GM19239 (cell line): ENCODE data around the gene PTBP3.
"Not testable (repeated sequence)": the region's sequence is repeated elsewhere in the genome, so short reads cannot be mapped to it uniquely, and the experiment has no call there.

Experiments
- DNase-seq: peaks from one replicate; pipeline ENCODE4 v3.0.0; 2011; ENCODE audit warnings: low spot score; ENCODE audit not compliant: insufficient read length
- FAIRE-seq: peaks from 2 replicates; lab custom pipeline; 2011; peaks lifted over from hg19 to GRCh38; lab: Jason Lieb, UNC

The PTBP3 gene

GRCh38 chr9:112326194-112326593 lies 7.2 kb downstream of the PTBP3 start:
- DNase-seq (no peak), FAIRE-seq (no peak)

GRCh38 chr9:112325600-112325999 lies 7.8 kb downstream of the PTBP3 start:
- DNase-seq, result no peak
- FAIRE-seq, result no peak

- DNase-seq (no peak), FAIRE-seq (no peak)
These were observed 8.3 kb downstream of the PTBP3 start for GRCh38 chr9:112325127-112325526.

GRCh38 chr9:112323378-112323854 lies 10.0 kb downstream of the PTBP3 start:
- FAIRE-seq, result no peak
- no peak for DNase-seq

GRCh38 chr9:112322701-112323377 lies 10.6 kb downstream of the PTBP3 start:
- DNase-seq (no peak), FAIRE-seq (no peak)

- FAIRE-seq (no peak), DNase-seq (no peak)
These were observed 17.0 kb downstream of the PTBP3 start for GRCh38 chr9:112316258-112316943.

- FAIRE-seq, result no peak
These were observed 17.8 kb downstream of the PTBP3 start for GRCh38 chr9:112315331-112316257.

GRCh38 chr9:112312139-112312538 lies 21.3 kb downstream of the PTBP3 start:
- no peak for DNase-seq
- FAIRE-seq, result no peak

More at GRCh38 chr9:112315331-112316257, 17.8 kb downstream of the PTBP3 start:
- no peak for DNase-seq

- DNase-seq (no peak), FAIRE-seq (no peak)
These were observed 21.9 kb downstream of the PTBP3 start for GRCh38 chr9:112311497-112311896.

GRCh38 chr9:112310826-112311225 lies 22.6 kb downstream of the PTBP3 start:
- DNase-seq, result no peak
- FAIRE-seq, result no peak

GRCh38 chr9:112308588-112308987 lies 24.8 kb downstream of the PTBP3 start:
- FAIRE-seq (no peak), DNase-seq (no peak)

- FAIRE-seq, result no peak
- DNase-seq, result no peak
These were observed 32.0 kb downstream of the PTBP3 start for GRCh38 chr9:112301420-112301819.

- DNase-seq, result no peak
These were observed 33.9 kb downstream of the PTBP3 start for GRCh38 chr9:112299514-112299913.

GRCh38 chr9:112296929-112297328 lies 36.5 kb downstream of the PTBP3 start:
- FAIRE-seq (no peak), DNase-seq (no peak)

More at GRCh38 chr9:112299514-112299913, 33.9 kb downstream of the PTBP3 start:
- no peak for FAIRE-seq

- DNase-seq (no peak), FAIRE-seq (no peak)
These were observed 38.2 kb downstream of the PTBP3 start for GRCh38 chr9:112295174-112295573.

GRCh38 chr9:112288029-112288428 lies 45.4 kb downstream of the PTBP3 start:
- DNase-seq (no peak), FAIRE-seq (no peak)

GRCh38 chr9:112286926-112287325 lies 46.5 kb downstream of the PTBP3 start:
- FAIRE-seq (no peak), DNase-seq (no peak)

- no peak for FAIRE-seq
- no peak for DNase-seq
These were observed 48.4 kb downstream of the PTBP3 start for GRCh38 chr9:112285056-112285455.

- FAIRE-seq, result no peak
- no peak for DNase-seq
These were observed 49.7 kb downstream of the PTBP3 start for GRCh38 chr9:112283582-112284253.

GRCh38 chr9:112282841-112283240 lies 50.6 kb downstream of the PTBP3 start:
- FAIRE-seq, result not testable (repeated sequence)

More at GRCh38 chr9:112282841-112283240, 50.6 kb downstream of the PTBP3 start:
- not testable (repeated sequence) for DNase-seq
